Thoracic aorta (tissue), 2 donors: ENCODE results near the gene DNAJC5G. TPM values are rescaled to one million over a fixed set of nuclear protein-coding genes. Genes with fewer than 3 reads are reported as not detected.

Experiments used
- ATAC-seq: fragments of 150-250 bp; one replicate; pipeline ENCODE4 v1.8.0; 2017; ENCODE audit warnings: low read depth; ENCODE audit not compliant: insufficient number of reproducible peaks, low FRiP score
- DNase-seq: peaks from one replicate; pipeline ENCODE4 v3.0.0-alpha.2; 2020; ENCODE audit warnings: low spot score
- H3K27ac ChIP-seq, 2 donors: fragments of 200-600 bp; sonication (generic); 1 replicate in 1 of 2; 2 replicates in 1 of 2; pipeline ENCODE4 v1.5.1; 2016; ENCODE audit warnings: mild to moderate bottlenecking in 2 of 2, moderate library complexity in 2 of 2
- H3K27me3 ChIP-seq: fragments of 200-600 bp; sonication (generic); replicated peaks from 2 replicates; pipeline ENCODE4 v1.6.0; 2016; ENCODE audit warnings: mild to moderate bottlenecking; ENCODE audit not compliant: insufficient read depth
- H3K36me3 ChIP-seq: fragments of 200-600 bp; sonication (generic); one replicate; pipeline ENCODE4 v1.5.1; 2016
- H3K4me1 ChIP-seq, 2 donors: fragments of 200-600 bp; sonication (generic); 1 replicate in 1 of 2; 2 replicates in 1 of 2; pipeline versions ENCODE4 v1.5.1 to v1.6.0; 2016; ENCODE audit warnings: low read depth in 2 of 2, mild to moderate bottlenecking in 1 of 2; ENCODE audit not compliant: control insufficient read depth in 1 of 2
- H3K4me3 ChIP-seq: fragments of 200-600 bp; sonication (generic); 2 replicates; pipeline ENCODE4 v1.5.1; 2016; ENCODE audit warnings: mild to moderate bottlenecking
- H3K9me3 ChIP-seq: fragments of 200-600 bp; sonication (generic); 2 replicates; pipeline ENCODE4 v1.5.1; 2016
- CTCF ChIP-seq: fragments of 200-600 bp; sonication (generic); IDR thresholded peaks from one replicate; pipeline ENCODE4 v1.5.1; 2019; ENCODE audit warnings: antibody characterized with exemption
- total RNA-seq, 2 donors: library from RNA; depleted of rRNA; stranded (reverse); fragments of >200 nt; gene quantifications; one replicate each; pipeline versions ENCODE4 v1.1.0 to v1.2.3, GENCODE V29; 2016

DNAJC5G gene
- total RNA-seq, 2 donors from 2014 or later = 0.68 TPM; not detected in 1

- no peaks in the 10 kb centered on the region for H3K36me3 ChIP-seq
- ATAC-seq (no peak), DNase-seq (no peak)
- H3K4me1 ChIP-seq = peaks cover 11 to 38% of the 10 kb centered on the region in 2 donors
- H3K9me3 ChIP-seq = no peaks in the 10 kb centered on the region
- peak overlapping the region; percentile 71 for H3K4me3 ChIP-seq
- peaks cover 19% of the 10 kb centered on the region for H3K27me3 ChIP-seq
- peak overlapping the region in 1 of 2 donors; percentile 17 for H3K27ac ChIP-seq
- no peak for TF ChIP-seq CTCF
These were observed 13.3 kb upstream of the DNAJC5G start for GRCh38 chr2:27261926-27262298.

- ATAC-seq = no peak
- Histone ChIP-seq H3K4me1 (peaks cover 11 to 38% of the 10 kb centered on the region in 2 donors), H3K4me3 (peak within 1 kb of the TSS; percentile 71), H3K36me3 (no peaks in the 10 kb centered on the region), H3K9me3 (no peaks in the 10 kb centered on the region), H3K27ac (no peak within 1 kb of the TSS), H3K27me3 (peaks cover 19% of the 10 kb centered on the region)
- no peak for TF ChIP-seq CTCF
- DNase-seq = no peak
These were observed 12.6 kb upstream of the DNAJC5G start, which contains the start of gene SLC30A3 for GRCh38 chr2:27262379-27263286. TSS of gene SLC30A3 (minus strand) at chr2:27263047. CDS start at chr2:27262906, 141 bp downstream.

GRCh38 chr2:27263287-27264252 lies 11.7 kb upstream of the DNAJC5G start:
- peaks cover 17% of the 10 kb centered on the region for H3K27me3 ChIP-seq
- no peak for TF ChIP-seq CTCF
- DNase-seq = no peak
- no peaks in the 10 kb centered on the region for H3K36me3 ChIP-seq
- H3K9me3 ChIP-seq = no peaks in the 10 kb centered on the region
- ATAC-seq = no peak
- H3K4me1 ChIP-seq = peaks cover 11 to 38% of the 10 kb centered on the region in 2 donors
- no peak overlapping the region for H3K27ac ChIP-seq
- peak overlapping the region; percentile 71 for H3K4me3 ChIP-seq

- Histone ChIP-seq H3K4me3 (peak overlapping the region; percentile 71), H3K9me3 (no peaks in the 10 kb centered on the region), H3K27ac (no peak overlapping the region), H3K36me3 (no peaks in the 10 kb centered on the region), H3K27me3 (peaks cover 13% of the 10 kb centered on the region), H3K4me1 (peaks cover 11 to 38% of the 10 kb centered on the region in 2 donors)
- ATAC-seq (no peak), DNase-seq (no peak)
- no peak for TF ChIP-seq CTCF
These were observed 10.9 kb upstream of the DNAJC5G start for GRCh38 chr2:27264253-27264752.
